HCT116 (cell line): ENCODE results near the gene ATL1. TPM values are rescaled to one million over a fixed set of nuclear protein-coding genes. Genes with fewer than 3 reads are reported as not detected.

ENCODE experiments used
- ATAC-seq: fragments of 200-7000 bp; cut with Tn5 transposase; 2 replicates; pipeline ENCODE4 v1.9.1; 2020; ENCODE audit warnings: mild to moderate bottlenecking, moderate library complexity
- BruUV-seq: library from RNA; stranded (reverse); fragments of 400-500 nt; replicated peaks from 2 replicates; lab custom pipeline; 2021; lab: Mats Ljungman, UMichigan
- CTCF ChIA-PET: fragments of 300-600 bp; sonication (Branson Sonifier 250); formaldehyde crosslinking; loops from one replicate; lab custom pipeline; 2021; ENCODE audit warnings: antibody characterized with exemption; lab: Charles Lee
- POLR2A ChIA-PET: fragments of 300-600, 350-600 bp; sonication (Branson Sonifier 250); formaldehyde crosslinking; loops from one replicate; lab custom pipeline; 2021; ENCODE audit warnings: antibody characterized with exemption; lab: Charles Lee
- RAD21 ChIA-PET, 2 experiments: fragments of 300-600 bp; sonication (Branson Sonifier 250); formaldehyde crosslinking; loops; one replicate each; lab custom pipeline; 2023; ENCODE audit warnings: low total read pairs in 2 of 2; ENCODE audit not compliant: uncharacterized antibody in 2 of 2, unreplicated experiment in 2 of 2, low non-redundant PET in 1 of 2; lab: Charles Lee
- DNase-seq: peaks from one replicate; pipeline ENCODE4 v3.0.0-alpha.2; 2010; ENCODE audit warnings: low read depth, low spot score
- H2AFZ ChIP-seq: fragments of 200-600 bp; shearing (Covaris generic), sonication (generic); 2 replicates; pipeline ENCODE4 v1.6.1; 2017; ENCODE audit warnings: low read depth, mixed run types, mixed read lengths, antibody characterized with exemption, low read length; ENCODE audit not compliant: poor library complexity, severe bottlenecking
- H3K27ac ChIP-seq: 2 replicates; pipeline ENCODE4 v1.5.1; 2012; ENCODE audit warnings: low read depth, low read length
- H3K27me3 ChIP-seq: fragments of 200-600 bp; sonication (generic); 2 replicates; pipeline ENCODE4 v1.6.1; 2016; ENCODE audit warnings: mixed run types, low read length, mixed read lengths; ENCODE audit not compliant: insufficient read depth
- H3K36me3 ChIP-seq, 2 experiments: fragments of 200-500 bp in 1 of 2; fragments of 200-600 bp in 1 of 2; sonication (Bioruptor generic) in 1 of 2; sonication (generic) in 1 of 2; 2 replicates each; pipeline versions ENCODE4 v1.5.1 to v1.6.1; 2014 to 2016; ENCODE audit warnings: low read length in 2 of 2, inconsistent platforms in 1 of 2, mixed read lengths in 1 of 2, mixed run types in 1 of 2; ENCODE audit not compliant: insufficient read depth in 2 of 2, control insufficient read depth in 1 of 2
- H3K4me1 ChIP-seq, 2 experiments: fragments of 200-600 bp in 1 of 2; sonication (generic) in 1 of 2; 2 replicates each; pipeline versions ENCODE4 v1.5.1 to v1.6.1; 2012 to 2017; ENCODE audit warnings: low read length in 2 of 2, inconsistent platforms in 1 of 2, mild to moderate bottlenecking in 1 of 2, mixed read lengths in 1 of 2, mixed run types in 1 of 2, moderate library complexity in 1 of 2; ENCODE audit not compliant: insufficient read depth in 2 of 2, control insufficient read depth in 1 of 2
- H3K4me2 ChIP-seq: fragments of 200-600 bp; sonication (generic); 2 replicates; pipeline ENCODE4 v1.6.1; 2017; ENCODE audit warnings: mixed run types, low read length, mixed read lengths
- H3K4me3 ChIP-seq, 2 experiments: fragments of 200-600 bp in 1 of 2; sonication (generic) in 1 of 2; replicated peaks in 1 of 2; 2 replicates each; pipeline ENCODE4 v1.5.1; 2011 to 2016; ENCODE audit warnings: low read length in 2 of 2, control low read depth in 1 of 2, low read depth in 1 of 2, mild to moderate bottlenecking in 1 of 2, mixed read lengths in 1 of 2, mixed run types in 1 of 2
- H3K79me2 ChIP-seq: fragments of 200-600 bp; sonication (generic); 2 replicates; pipeline ENCODE4 v1.6.1; 2017; ENCODE audit warnings: mild to moderate bottlenecking, mixed run types, low read length, moderate library complexity, mixed read lengths; ENCODE audit not compliant: insufficient read depth
- H3K9ac ChIP-seq: fragments of 200-600 bp; sonication (generic); 2 replicates; pipeline ENCODE4 v1.6.1; 2016; ENCODE audit warnings: low read length, mixed read lengths
- H3K9me2 ChIP-seq: fragments of 200-600 bp; sonication (generic), shearing (Covaris generic); 2 replicates; pipeline ENCODE4 v1.6.1; 2017; ENCODE audit warnings: mixed run types, mild to moderate bottlenecking, moderate library complexity; ENCODE audit not compliant: insufficient read depth
- H3K9me3 ChIP-seq, 2 experiments: fragments of 200-500 bp in 1 of 2; fragments of 200-600 bp in 1 of 2; sonication (Bioruptor generic) in 1 of 2; sonication (generic) in 1 of 2; 2 replicates each; pipeline ENCODE4 v1.6.1; 2014 to 2017; ENCODE audit warnings: low read length in 2 of 2, mixed read lengths in 2 of 2, inconsistent platforms in 1 of 2, low read depth in 1 of 2, mild to moderate bottlenecking in 1 of 2, mixed run types in 1 of 2, moderate library complexity in 1 of 2; ENCODE audit not compliant: control insufficient read depth in 1 of 2, insufficient read depth in 1 of 2
- H4K20me1 ChIP-seq: fragments of 200-600 bp; sonication (generic), shearing (Covaris generic); 2 replicates; pipeline ENCODE4 v1.6.1; 2017; ENCODE audit warnings: mixed run types, mild to moderate bottlenecking, moderate library complexity; ENCODE audit not compliant: insufficient read depth
- CBX3 ChIP-seq: IDR thresholded peaks from 2 replicates; pipeline ENCODE4 v1.6.1; 2012; ENCODE audit warnings: low read depth
- CEBPB ChIP-seq: IDR thresholded peaks from 2 replicates; pipeline ENCODE4 v1.6.1; 2012; ENCODE audit warnings: low read depth
- ELF1 ChIP-seq: IDR thresholded peaks from 2 replicates; pipeline ENCODE4 v1.6.1; 2012; ENCODE audit warnings: low read depth, borderline replicate concordance
- EZH2 ChIP-seq: fragments of 200-600 bp; sonication (generic); IDR thresholded peaks from 2 replicates; pipeline ENCODE4 v1.6.1; 2017; ENCODE audit warnings: antibody characterized with exemption, mixed run types
- EZH2phosphoT487 ChIP-seq: fragments of 200-600 bp; IDR thresholded peaks from 2 replicates; pipeline ENCODE4 v1.6.1; 2018; ENCODE audit warnings: antibody characterized with exemption, borderline replicate concordance
- FOSL1 ChIP-seq: IDR thresholded peaks from 2 replicates; pipeline ENCODE4 v1.6.1; 2012; ENCODE audit warnings: low read depth
- MAX ChIP-seq: IDR thresholded peaks from 2 replicates; pipeline ENCODE4 v1.6.1; 2012
- POLR2A ChIP-seq: IDR thresholded peaks from 2 replicates; pipeline ENCODE4 v1.7.0; 2011; ENCODE audit warnings: borderline replicate concordance; ENCODE audit not compliant: insufficient read depth, insufficient read length; ENCODE audit errors: extremely low read depth
- POLR2AphosphoS5 ChIP-seq: IDR thresholded peaks from 2 replicates; pipeline ENCODE4 v1.6.1; 2011; ENCODE audit warnings: mild to moderate bottlenecking, low read depth, low read length, moderate library complexity
- RAD21 ChIP-seq: IDR thresholded peaks from 2 replicates; pipeline ENCODE4 v1.6.1; 2012; ENCODE audit warnings: low read depth, mild to moderate bottlenecking
- REST ChIP-seq: IDR thresholded peaks from 2 replicates; pipeline ENCODE4 v1.6.1; 2012; ENCODE audit warnings: low read depth
- SIN3A ChIP-seq: IDR thresholded peaks from 2 replicates; pipeline ENCODE4 v1.6.1; 2012; ENCODE audit warnings: low read depth
- SP1 ChIP-seq: IDR thresholded peaks from 2 replicates; pipeline ENCODE4 v1.6.1; 2012; ENCODE audit warnings: low read depth
- SRF ChIP-seq: IDR thresholded peaks from 2 replicates; pipeline ENCODE4 v1.6.1; 2012; ENCODE audit warnings: low read depth
- TCF7L2 ChIP-seq: IDR thresholded peaks from 2 replicates; pipeline ENCODE4 v1.7.0; 2011; ENCODE audit warnings: borderline replicate concordance, inconsistent platforms; ENCODE audit not compliant: insufficient read depth, insufficient read length; ENCODE audit errors: extremely low read depth
- YY1 ChIP-seq: IDR thresholded peaks from 2 replicates; pipeline ENCODE4 v1.6.1; 2011; ENCODE audit warnings: low read length, low read depth, moderate library complexity, mild to moderate bottlenecking; ENCODE audit not compliant: insufficient replicate concordance; ENCODE audit errors: extremely low read depth
- ZBTB33 ChIP-seq: IDR thresholded peaks from 2 replicates; pipeline ENCODE4 v1.6.1; 2011; ENCODE audit warnings: mild to moderate bottlenecking, low read length, moderate library complexity; ENCODE audit not compliant: insufficient replicate concordance; ENCODE audit errors: extremely low read depth
- ZFX ChIP-seq: fragments of 450-650 bp; IDR thresholded peaks from 2 replicates; pipeline ENCODE4 v1.6.1; 2017
- ZNF274 ChIP-seq: fragments of 200-500 bp; sonication (Bioruptor generic); IDR thresholded peaks from 2 replicates; pipeline ENCODE4 v1.6.1; 2014; ENCODE audit warnings: mild to moderate bottlenecking, low read depth, low read length, inconsistent platforms
- intact Hi-C: fragments of 100-400 bp; cut with micrococcal nuclease; formaldehyde crosslinking; loops from 2 replicates; pipeline ENCODE4 v1.10.0; 2022
- total RNA-seq: library from RNA; stranded (reverse); gene quantifications from one replicate; pipeline ENCODE4 v1.2.1, GENCODE V29; 2021; ENCODE audit not compliant: unreplicated experiment

ATL1 gene
- total RNA-seq, 1 experiment from 2014 or later, result 1.4 TPM

- ChIA-PET POLR2A (no interaction called here), RAD21 (no interaction called here), CTCF (interaction anchor here (1.5 kb wide), 1 partner anchor 107 kb away, joined by 5 read pairs; no protein-coding TSS in a partner anchor)
- TF ChIP-seq CBX3 (no peak), EZH2 (no peak), REST (no peak), YY1 (no peak), SIN3A (no peak), ZFX (no peak), POLR2AphosphoS5 (no peak), RAD21 (no peak), TCF7L2 (no peak), ZBTB33 (no peak), POLR2A (no peak), FOSL1 (no peak), EZH2phosphoT487 (no peak), CEBPB (no peak), SRF (no peak), MAX (no peak), ZNF274 (no peak), ELF1 (no peak), SP1 (no peak)
- no TSS peak for BruUV-seq
- Histone ChIP-seq H3K9me3 (no peaks in the 10 kb centered on the region), H3K36me3 (no peaks in the 10 kb centered on the region), H3K9me2 (no peaks in the 10 kb centered on the region), H3K27me3 (no peaks in the 10 kb centered on the region), H3K9ac (0 out of 2 replicates have a peak overlapping the region, but pooled peaks have one; percentile 80), H3K4me3 (no peak overlapping the region), H3K79me2 (peaks cover 25% of the 10 kb centered on the region), H3K4me2 (peak overlapping the region; percentile 76), H2AFZ (peak overlapping the region; percentile 42), H4K20me1 (peaks cover 5% of the 10 kb centered on the region; the same call in 1 of the 2 replicates), H3K27ac (peak overlapping the region; percentile 1; the same call in 1 of the 2 replicates), H3K4me1 (peaks cover 20 to 46% of the 10 kb centered on the region in 2 experiments)
- ATAC-seq (no peak), DNase-seq (no peak)
- intact Hi-C loops, result no loop called here
Observed at GRCh38 chr14:50670196-50670865, 110.4 kb downstream of the ATL1 start.
